PC-9 (cell line): ENCODE data around the gene CHM. TPM values are rescaled to one million over a fixed set of nuclear protein-coding genes. Genes with fewer than 3 reads are reported as not detected.

Experiments
- BruUV-seq: library from RNA; stranded (reverse); fragments of 400-500 nt; replicated peaks from 2 replicates; lab custom pipeline; 2021; lab: Mats Ljungman, UMichigan
- CTCF ChIA-PET: fragments of 300-600 bp; sonication (Branson Sonifier 250); formaldehyde crosslinking; loops from one replicate; lab custom pipeline; 2022; ENCODE audit warnings: antibody characterized with exemption; lab: Charles Lee
- POLR2A ChIA-PET: fragments of 300-600 bp; sonication (Branson Sonifier 250); formaldehyde crosslinking; loops from one replicate; lab custom pipeline; 2022; ENCODE audit warnings: antibody characterized with exemption; ENCODE audit not compliant: unreplicated experiment; lab: Charles Lee
- DNase-seq, 2 experiments: peaks; one replicate each; pipeline versions ENCODE4 v3.0.0 to v3.0.0-alpha.2; 2015 to 2022; ENCODE audit warnings: mixed read lengths in 1 of 2
- H2AFZ ChIP-seq: fragments of 200-600 bp; sonication (generic); 2 replicates; pipeline ENCODE4 v1.8.1; 2017; ENCODE audit warnings: antibody characterized with exemption
- H3F3A ChIP-seq: fragments of 200-600 bp; sonication (generic); 2 replicates; pipeline ENCODE4 v1.8.1; 2017; ENCODE audit warnings: antibody characterized with exemption, mild to moderate bottlenecking, low read depth; ENCODE audit not compliant: insufficient read depth
- H3K27ac ChIP-seq: fragments of 200-600 bp; sonication (generic); 2 replicates; pipeline ENCODE4 v1.6.1; 2016; ENCODE audit warnings: mixed run types
- H3K27me3 ChIP-seq: fragments of 200-600 bp; sonication (generic); 2 replicates; pipeline ENCODE4 v1.6.1; 2016; ENCODE audit warnings: low read depth, mixed run types; ENCODE audit not compliant: insufficient read depth
- H3K36me3 ChIP-seq: fragments of 200-600 bp; sonication (generic); 2 replicates; pipeline ENCODE4 v1.6.1; 2016; ENCODE audit warnings: low read depth, mixed run types
- H3K4me1 ChIP-seq: fragments of 200-600 bp; sonication (generic); replicated peaks from 2 replicates; pipeline ENCODE4 v1.6.1; 2016; ENCODE audit warnings: mixed run types; ENCODE audit not compliant: insufficient read depth
- H3K4me2 ChIP-seq: fragments of 200-600 bp; sonication (generic); 2 replicates; pipeline ENCODE4 v1.6.1; 2017; ENCODE audit warnings: mixed run types
- H3K4me3 ChIP-seq: fragments of 200-600 bp; sonication (generic); 2 replicates; pipeline ENCODE4 v1.6.1; 2016; ENCODE audit warnings: mixed run types
- H3K79me2 ChIP-seq: fragments of 200-600 bp; sonication (generic); 2 replicates; pipeline ENCODE4 v1.6.1; 2017; ENCODE audit warnings: low read depth, mixed run types
- H3K9me2 ChIP-seq: fragments of 200-600 bp; sonication (generic); 2 replicates; pipeline ENCODE4 v1.8.1; 2017; ENCODE audit warnings: mild to moderate bottlenecking; ENCODE audit not compliant: insufficient read depth
- H3K9me3 ChIP-seq: fragments of 200-600 bp; sonication (generic); 2 replicates; pipeline ENCODE4 v1.8.1; 2016; ENCODE audit warnings: low read depth; ENCODE audit not compliant: insufficient read depth
- H4K20me1 ChIP-seq: fragments of 200-600 bp; sonication (generic); 2 replicates; pipeline ENCODE4 v1.8.1; 2017; ENCODE audit not compliant: insufficient read depth
- EZH2 ChIP-seq: fragments of 200-600 bp; sonication (generic); IDR thresholded peaks from 2 replicates; pipeline ENCODE4 v1.8.0; 2017; ENCODE audit warnings: antibody characterized with exemption, low read depth
- intact Hi-C: fragments of 100-400 bp; cut with micrococcal nuclease; formaldehyde crosslinking; loops from one replicate; pipeline ENCODE4 v1.10.0; 2022; ENCODE audit not compliant: unreplicated experiment
- total RNA-seq: library from RNA; stranded (reverse); gene quantifications from 2 replicates; pipeline ENCODE4 v1.2.3, GENCODE V29; 2021
- TF ChIP-seq, protein P1 (sequence below): fragments of 200-600 bp; sonication (generic); conservative IDR thresholded peaks from 2 replicates; pipeline ENCODE4 v1.6.1; 2017; ENCODE audit warnings: mixed run types, antibody characterized with exemption, mild to moderate bottlenecking, moderate library complexity

The CHM gene
- total RNA-seq, 1 experiment from 2014 or later: 15.8 TPM

DNA sequence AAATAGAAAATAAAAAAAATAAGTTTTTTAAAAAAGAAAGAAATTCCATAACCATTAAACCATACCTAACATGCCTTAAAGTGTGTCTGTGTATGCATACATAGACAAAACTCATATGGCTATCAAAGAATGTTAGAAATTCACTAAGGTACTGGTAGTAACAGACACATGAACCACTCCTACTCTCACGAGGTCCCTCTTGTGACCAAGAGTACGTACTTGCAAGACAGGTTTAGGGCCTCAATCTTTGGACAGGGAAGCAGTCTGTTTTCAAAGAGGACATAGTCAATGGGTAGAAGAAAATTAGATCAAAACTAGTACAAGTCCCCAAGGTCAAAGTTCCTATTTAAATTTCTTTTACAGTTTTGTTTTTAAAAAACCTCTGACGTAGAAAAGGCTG lies 117.3 kb downstream of the CHM start:
- Histone ChIP-seq H3K9me2 (no peaks in the 10 kb centered on the region), H3K4me1 (no peaks in the 10 kb centered on the region), H3K4me2 (no peak overlapping the region), H3K27me3 (no peaks in the 10 kb centered on the region), H3K27ac (no peak overlapping the region), H3K79me2 (no peaks in the 10 kb centered on the region), H4K20me1 (no peaks in the 10 kb centered on the region), H2AFZ (no peak overlapping the region), H3K36me3 (no peaks in the 10 kb centered on the region), H3K4me3 (no peak overlapping the region), H3K9me3 (no peaks in the 10 kb centered on the region), H3F3A (no peaks in the 10 kb centered on the region)
- ChIA-PET POLR2A (no interaction called here), CTCF (no interaction called here)
- intact Hi-C loops: no loop called here
- DNase-seq: no peak
- TF ChIP-seq, protein P1, sequence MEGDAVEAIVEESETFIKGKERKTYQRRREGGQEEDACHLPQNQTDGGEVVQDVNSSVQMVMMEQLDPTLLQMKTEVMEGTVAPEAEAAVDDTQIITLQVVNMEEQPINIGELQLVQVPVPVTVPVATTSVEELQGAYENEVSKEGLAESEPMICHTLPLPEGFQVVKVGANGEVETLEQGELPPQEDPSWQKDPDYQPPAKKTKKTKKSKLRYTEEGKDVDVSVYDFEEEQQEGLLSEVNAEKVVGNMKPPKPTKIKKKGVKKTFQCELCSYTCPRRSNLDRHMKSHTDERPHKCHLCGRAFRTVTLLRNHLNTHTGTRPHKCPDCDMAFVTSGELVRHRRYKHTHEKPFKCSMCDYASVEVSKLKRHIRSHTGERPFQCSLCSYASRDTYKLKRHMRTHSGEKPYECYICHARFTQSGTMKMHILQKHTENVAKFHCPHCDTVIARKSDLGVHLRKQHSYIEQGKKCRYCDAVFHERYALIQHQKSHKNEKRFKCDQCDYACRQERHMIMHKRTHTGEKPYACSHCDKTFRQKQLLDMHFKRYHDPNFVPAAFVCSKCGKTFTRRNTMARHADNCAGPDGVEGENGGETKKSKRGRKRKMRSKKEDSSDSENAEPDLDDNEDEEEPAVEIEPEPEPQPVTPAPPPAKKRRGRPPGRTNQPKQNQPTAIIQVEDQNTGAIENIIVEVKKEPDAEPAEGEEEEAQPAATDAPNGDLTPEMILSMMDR: no peak
- no peak for TF ChIP-seq EZH2
- BruUV-seq: no TSS peak

DNA sequence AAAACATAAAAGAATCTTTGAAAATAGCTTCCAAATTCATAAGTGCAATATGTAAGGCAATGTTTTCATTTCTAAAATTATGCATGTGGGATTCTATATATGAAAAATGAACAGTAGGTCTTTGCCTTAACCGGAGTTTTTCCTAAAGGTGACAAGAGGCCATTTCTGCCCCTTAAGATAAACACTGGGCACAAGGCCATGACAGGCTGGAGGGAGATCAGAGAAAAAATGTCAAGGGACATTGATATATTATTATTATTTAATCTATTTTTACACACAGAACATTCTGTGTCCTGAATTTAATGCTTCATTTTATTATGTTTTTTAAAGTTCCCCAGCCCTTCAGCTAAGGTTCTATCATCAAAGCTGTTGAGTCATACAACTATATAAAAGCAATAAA lies 118.8 kb downstream of the CHM start:
- no peak overlapping the region for H3K4me3 ChIP-seq
- no peaks in the 10 kb centered on the region for H3K9me2 ChIP-seq
- no peaks in the 10 kb centered on the region for H3F3A ChIP-seq
- TF ChIP-seq, protein P1: no peak
- TF ChIP-seq EZH2: no peak
- no peaks in the 10 kb centered on the region for H3K79me2 ChIP-seq
- no peak overlapping the region for H2AFZ ChIP-seq
- no peaks in the 10 kb centered on the region for H3K36me3 ChIP-seq
- no peak for DNase-seq
- H4K20me1 ChIP-seq: no peaks in the 10 kb centered on the region
- POLR2A ChIA-PET: no interaction called here
- CTCF ChIA-PET: no interaction called here
- no peak overlapping the region for H3K4me2 ChIP-seq
- no TSS peak for BruUV-seq
- no peaks in the 10 kb centered on the region for H3K4me1 ChIP-seq
- no peak overlapping the region for H3K27ac ChIP-seq
- intact Hi-C loops: no loop called here
- H3K9me3 ChIP-seq: no peaks in the 10 kb centered on the region
- H3K27me3 ChIP-seq: no peaks in the 10 kb centered on the region

DNA sequence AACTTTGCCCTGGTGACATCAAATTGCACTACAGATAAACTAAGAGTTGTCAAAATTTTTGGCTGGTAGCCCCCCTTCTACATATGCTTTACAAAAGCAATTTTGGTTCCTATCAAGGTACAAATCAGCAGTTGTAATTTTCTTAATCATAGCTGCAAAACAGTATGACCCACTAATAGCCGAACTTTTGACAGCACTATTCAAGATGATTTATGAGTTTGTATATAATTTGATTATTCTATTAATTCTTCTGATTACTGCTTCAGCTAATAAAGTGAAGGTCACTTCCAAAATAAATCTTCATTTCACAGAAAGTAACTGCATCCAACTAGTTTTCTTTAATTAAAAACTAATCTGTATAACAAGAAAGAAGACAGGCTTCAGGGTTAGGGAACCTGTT lies 119.6 kb downstream of the CHM start:
- H3K9me3 ChIP-seq: no peaks in the 10 kb centered on the region
- TF ChIP-seq EZH2: no peak
- TF ChIP-seq, protein P1: no peak
- H3K9me2 ChIP-seq: no peaks in the 10 kb centered on the region
- no peaks in the 10 kb centered on the region for H3F3A ChIP-seq
- H4K20me1 ChIP-seq: no peaks in the 10 kb centered on the region
- H3K27ac ChIP-seq: no peak overlapping the region
- H3K27me3 ChIP-seq: no peaks in the 10 kb centered on the region
- no peaks in the 10 kb centered on the region for H3K4me1 ChIP-seq
- H3K36me3 ChIP-seq: no peaks in the 10 kb centered on the region
- BruUV-seq: no TSS peak
- no peaks in the 10 kb centered on the region for H3K79me2 ChIP-seq
- intact Hi-C loops: no loop called here
- no peak overlapping the region for H3K4me3 ChIP-seq
- ChIA-PET POLR2A (no interaction called here), CTCF (no interaction called here)
- H3K4me2 ChIP-seq: no peak overlapping the region
- DNase-seq: no peak
- no peak overlapping the region for H2AFZ ChIP-seq
